PC-9 (cell line): ENCODE measurements around the gene EP300. TPM values are rescaled to one million over a fixed set of nuclear protein-coding genes. Genes with fewer than 3 reads are reported as not detected.

Experiments used
- BruUV-seq: library from RNA; stranded (reverse); fragments of 400-500 nt; replicated peaks from 2 replicates; lab custom pipeline; 2021; lab: Mats Ljungman, UMichigan
- CTCF ChIA-PET: fragments of 300-600 bp; sonication (Branson Sonifier 250); formaldehyde crosslinking; loops from one replicate; lab custom pipeline; 2022; ENCODE audit warnings: antibody characterized with exemption; lab: Charles Lee
- POLR2A ChIA-PET: fragments of 300-600 bp; sonication (Branson Sonifier 250); formaldehyde crosslinking; loops from one replicate; lab custom pipeline; 2022; ENCODE audit warnings: antibody characterized with exemption; ENCODE audit not compliant: unreplicated experiment; lab: Charles Lee
- DNase-seq, 2 experiments: peaks; one replicate each; pipeline versions ENCODE4 v3.0.0 to v3.0.0-alpha.2; 2015 to 2022; ENCODE audit warnings: mixed read lengths in 1 of 2
- H2AFZ ChIP-seq: fragments of 200-600 bp; sonication (generic); 2 replicates; pipeline ENCODE4 v1.8.1; 2017; ENCODE audit warnings: antibody characterized with exemption
- H3F3A ChIP-seq: fragments of 200-600 bp; sonication (generic); 2 replicates; pipeline ENCODE4 v1.8.1; 2017; ENCODE audit warnings: antibody characterized with exemption, mild to moderate bottlenecking, low read depth; ENCODE audit not compliant: insufficient read depth
- H3K27ac ChIP-seq: fragments of 200-600 bp; sonication (generic); 2 replicates; pipeline ENCODE4 v1.6.1; 2016; ENCODE audit warnings: mixed run types
- H3K27me3 ChIP-seq: fragments of 200-600 bp; sonication (generic); 2 replicates; pipeline ENCODE4 v1.6.1; 2016; ENCODE audit warnings: low read depth, mixed run types; ENCODE audit not compliant: insufficient read depth
- H3K36me3 ChIP-seq: fragments of 200-600 bp; sonication (generic); 2 replicates; pipeline ENCODE4 v1.6.1; 2016; ENCODE audit warnings: low read depth, mixed run types
- H3K4me1 ChIP-seq: fragments of 200-600 bp; sonication (generic); replicated peaks from 2 replicates; pipeline ENCODE4 v1.6.1; 2016; ENCODE audit warnings: mixed run types; ENCODE audit not compliant: insufficient read depth
- H3K4me2 ChIP-seq: fragments of 200-600 bp; sonication (generic); 2 replicates; pipeline ENCODE4 v1.6.1; 2017; ENCODE audit warnings: mixed run types
- H3K4me3 ChIP-seq: fragments of 200-600 bp; sonication (generic); 2 replicates; pipeline ENCODE4 v1.6.1; 2016; ENCODE audit warnings: mixed run types
- H3K79me2 ChIP-seq: fragments of 200-600 bp; sonication (generic); 2 replicates; pipeline ENCODE4 v1.6.1; 2017; ENCODE audit warnings: low read depth, mixed run types
- H3K9me2 ChIP-seq: fragments of 200-600 bp; sonication (generic); 2 replicates; pipeline ENCODE4 v1.8.1; 2017; ENCODE audit warnings: mild to moderate bottlenecking; ENCODE audit not compliant: insufficient read depth
- H3K9me3 ChIP-seq: fragments of 200-600 bp; sonication (generic); 2 replicates; pipeline ENCODE4 v1.8.1; 2016; ENCODE audit warnings: low read depth; ENCODE audit not compliant: insufficient read depth
- H4K20me1 ChIP-seq: fragments of 200-600 bp; sonication (generic); 2 replicates; pipeline ENCODE4 v1.8.1; 2017; ENCODE audit not compliant: insufficient read depth
- CTCF ChIP-seq: fragments of 200-600 bp; sonication (generic); conservative IDR thresholded peaks from 2 replicates; pipeline ENCODE4 v1.6.1; 2017; ENCODE audit warnings: mixed run types, antibody characterized with exemption, mild to moderate bottlenecking, moderate library complexity
- EZH2 ChIP-seq: fragments of 200-600 bp; sonication (generic); IDR thresholded peaks from 2 replicates; pipeline ENCODE4 v1.8.0; 2017; ENCODE audit warnings: antibody characterized with exemption, low read depth
- intact Hi-C: fragments of 100-400 bp; cut with micrococcal nuclease; formaldehyde crosslinking; loops from one replicate; pipeline ENCODE4 v1.10.0; 2022; ENCODE audit not compliant: unreplicated experiment
- total RNA-seq: library from RNA; stranded (reverse); gene quantifications from 2 replicates; pipeline ENCODE4 v1.2.3, GENCODE V29; 2021

EP300 gene
- total RNA-seq, 1 experiment from 2014 or later: 64.3 TPM

DNA sequence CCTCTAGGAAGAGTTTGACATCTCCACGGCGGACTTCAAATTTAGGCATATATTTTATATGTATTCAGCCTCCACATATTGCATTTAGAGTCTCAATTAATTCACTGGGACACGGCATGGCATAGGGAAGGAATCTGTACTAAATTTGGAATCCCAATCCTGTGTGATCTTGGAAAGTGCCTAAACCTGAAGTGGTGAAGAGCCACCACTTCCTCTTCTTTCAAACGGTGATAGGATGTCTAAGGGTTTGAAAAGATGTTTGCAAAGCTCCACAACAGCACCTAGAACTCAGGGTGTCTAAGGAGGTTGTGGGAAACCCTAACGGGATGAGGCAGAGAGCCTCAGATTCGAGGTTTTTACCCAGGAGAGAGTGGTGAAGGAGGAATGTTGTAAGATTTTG is 111.7 kb downstream of the EP300 start:
- intact Hi-C loops: no loop called here
- no TSS peak for BruUV-seq
- Histone ChIP-seq H4K20me1 (no peaks in the 10 kb centered on the region), H3K9me2 (no peaks in the 10 kb centered on the region), H3K4me1 (peaks cover 15% of the 10 kb centered on the region), H3F3A (peaks cover 29% of the 10 kb centered on the region; the same call in 1 of the 2 replicates), H2AFZ (no peak overlapping the region), H3K36me3 (no peaks in the 10 kb centered on the region), H3K9me3 (no peaks in the 10 kb centered on the region), H3K79me2 (peaks cover 25% of the 10 kb centered on the region), H3K27me3 (no peaks in the 10 kb centered on the region), H3K27ac (no peak overlapping the region), H3K4me3 (no peak overlapping the region), H3K4me2 (no peak overlapping the region)
- CTCF ChIA-PET: interaction anchor here (0.7 kb wide), 1 partner anchor 181 kb away, joined by 6 read pairs; no protein-coding TSS in a partner anchor
- no peak for TF ChIP-seq EZH2
- no peak for TF ChIP-seq CTCF
- DNase-seq: no peak
- POLR2A ChIA-PET: no interaction called here

- peak; percentile 94 to 97 for DNase-seq
- CTCF ChIA-PET: no interaction called here
- Histone ChIP-seq H3K79me2 (peaks cover 25% of the 10 kb centered on the region), H3K27me3 (no peaks in the 10 kb centered on the region), H3K36me3 (0 out of 2 replicates have a peak, but pooled peaks cover 4% of the 10 kb centered on the region), H3K9me2 (no peaks in the 10 kb centered on the region), H3K4me2 (peak within 1 kb of the TSS; percentile 92), H2AFZ (peak within 1 kb of the TSS; percentile 97), H3K27ac (peak within 1 kb of the TSS; percentile 69), H3K9me3 (no peaks in the 10 kb centered on the region), H3K4me3 (peak within 1 kb of the TSS; percentile 96), H4K20me1 (no peaks in the 10 kb centered on the region), H3F3A (peaks cover 17% of the 10 kb centered on the region; the same call in 1 of the 2 replicates), H3K4me1 (peaks cover 15% of the 10 kb centered on the region)
- intact Hi-C loops: no loop called here
- TF ChIP-seq CTCF: no peak
- no peak for TF ChIP-seq EZH2
- POLR2A ChIA-PET: no interaction called here
- BruUV-seq: TSS peak; percentile 52
Measured at GRCh38 chr22:41204992-41205900, 112.9 kb downstream of the EP300 start, which contains the start of gene L3MBTL2. Gene L3MBTL2, plus strand, starts transcription at chr22:41205312. Its CDS starts 51 bp downstream, at chr22:41205363.

DNA sequence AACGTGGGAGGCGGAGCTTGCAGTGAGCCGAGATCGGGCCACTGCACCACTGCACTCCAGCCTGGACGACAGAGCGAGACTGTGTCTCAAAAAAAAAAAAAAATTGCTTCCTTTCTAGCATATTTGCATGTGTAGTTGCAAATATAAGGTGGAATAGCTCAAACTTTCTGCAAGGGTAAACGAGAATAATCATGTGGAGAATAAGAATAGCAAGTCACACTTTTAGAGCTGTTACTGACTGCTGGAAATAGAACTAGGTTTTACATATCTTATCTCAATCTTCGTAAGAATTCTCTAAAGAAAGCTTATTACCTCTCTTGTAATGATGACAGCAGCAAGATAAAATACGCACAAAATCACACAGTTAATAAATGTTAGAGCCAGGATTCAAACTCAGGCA is 114.3 kb downstream of the EP300 start:
- Histone ChIP-seq H2AFZ (no peak overlapping the region), H3K4me2 (no peak overlapping the region), H3K9me3 (no peaks in the 10 kb centered on the region), H3F3A (peaks cover 15% of the 10 kb centered on the region; the same call in 1 of the 2 replicates), H3K4me3 (no peak overlapping the region), H3K36me3 (0 out of 2 replicates have a peak, but pooled peaks cover 4% of the 10 kb centered on the region), H3K27me3 (no peaks in the 10 kb centered on the region), H3K9me2 (no peaks in the 10 kb centered on the region), H4K20me1 (no peaks in the 10 kb centered on the region), H3K4me1 (peaks cover 5% of the 10 kb centered on the region), H3K79me2 (peaks cover 25% of the 10 kb centered on the region), H3K27ac (no peak overlapping the region)
- CTCF ChIA-PET: no interaction called here
- POLR2A ChIA-PET: interaction anchor here (0.6 kb wide), 1 partner anchor 37 kb away, joined by 4 read pairs; no protein-coding TSS in a partner anchor
- TF ChIP-seq CTCF: no peak
- no peak for TF ChIP-seq EZH2
- intact Hi-C loops: no loop called here
- no TSS peak for BruUV-seq
- no peak for DNase-seq
